Endothelial cell of umbilical vein (primary cell): ENCODE measurements around the gene ADCY5.

Experiments
- CTCF ChIP-seq, 2 donors: IDR thresholded peaks; 1 replicate in 1 of 2; 2 replicates in 1 of 2; pipeline ENCODE4 v1.5.1; 2011; ENCODE audit warnings: low read length in 2 of 2, mild to moderate bottlenecking in 2 of 2, moderate library complexity in 2 of 2, control low read depth in 1 of 2, inconsistent platforms in 1 of 2, low read depth in 1 of 2; ENCODE audit not compliant: insufficient read depth in 1 of 2; ENCODE audit errors: extremely low read depth in 1 of 2
- EZH2 ChIP-seq: IDR thresholded peaks from 2 replicates; pipeline ENCODE4 v1.6.1; 2012; ENCODE audit warnings: borderline replicate concordance, low read depth, mild to moderate bottlenecking, moderate library complexity, low read length, inconsistent platforms; ENCODE audit not compliant: severe bottlenecking
- MAX ChIP-seq: IDR thresholded peaks from 2 replicates; pipeline ENCODE4 v1.6.1; 2011; ENCODE audit not compliant: insufficient read depth, insufficient read length
- MYC ChIP-seq: IDR thresholded peaks from one replicate; pipeline ENCODE4 v1.6.1; 2011; ENCODE audit warnings: mild to moderate bottlenecking, low read depth, low read length
- POLR2A ChIP-seq: IDR thresholded peaks from 2 replicates; pipeline ENCODE4 v1.6.1; 2012; ENCODE audit warnings: low read depth, mild to moderate bottlenecking, control low read depth, low read length
- POLR2AphosphoS5 ChIP-seq: IDR thresholded peaks from 2 replicates; pipeline ENCODE4 v1.6.1; 2012; ENCODE audit warnings: low read depth, mild to moderate bottlenecking, control low read depth, low read length, moderate library complexity; ENCODE audit not compliant: insufficient read depth

- TF ChIP-seq POLR2AphosphoS5 = no peak
- no peak for TF ChIP-seq CTCF (IDR thresholded peaks at IDR 0.05; ENCODE audit: extremely low read depth in 1 of 2, insufficient read depth in 1 of 2, low read depth in 1 of 2, low read length in 2 of 2)
- TF ChIP-seq POLR2A = no peak
- no peak for TF ChIP-seq EZH2
- no peak for TF ChIP-seq MYC
- no peak for TF ChIP-seq MAX
Observed at GRCh38 chr3:123424321-123424998, 24.4 kb downstream of the ADCY5 start.
